COLO829 (cell line): ENCODE measurements around the gene TRERF1.

Experiments used
- DNase-seq: peaks from one replicate; pipeline ENCODE4 v3.0.0; 2012; ENCODE audit warnings: low spot score

Gene TRERF1

GRCh38 chr6:42251500-42251899, 200.2 kb downstream of the TRERF1 start:
- no peak for DNase-seq

GRCh38 chr6:42250274-42250931, 201.3 kb downstream of the TRERF1 start:
- no peak for DNase-seq

- no peak for DNase-seq
Measured at GRCh38 chr6:42249279-42249678, 202.4 kb downstream of the TRERF1 start.

GRCh38 chr6:42243046-42243445, 208.7 kb downstream of the TRERF1 start:
- no peak for DNase-seq

- DNase-seq = no peak
Measured at GRCh38 chr6:42241915-42242314, 209.8 kb downstream of the TRERF1 start.

- DNase-seq = no peak
Measured at GRCh38 chr6:42239736-42240375, 211.9 kb downstream of the TRERF1 start.

GRCh38 chr6:42239333-42239732, 212.4 kb downstream of the TRERF1 start:
- DNase-seq = no peak

GRCh38 chr6:42237857-42238256, 213.9 kb downstream of the TRERF1 start:
- DNase-seq = no peak

- no peak for DNase-seq
Measured at GRCh38 chr6:42236682-42237473, 214.8 kb downstream of the TRERF1 start.

- DNase-seq = no peak
Measured at GRCh38 chr6:42236030-42236429, 215.7 kb downstream of the TRERF1 start.

GRCh38 chr6:42232035-42232434, 219.7 kb downstream of the TRERF1 start:
- no peak for DNase-seq

- DNase-seq = peak; percentile 40
Measured at GRCh38 chr6:42230345-42231321, 221.1 kb downstream of the TRERF1 start.

GRCh38 chr6:42229506-42230119, 222.1 kb downstream of the TRERF1 start:
- no peak for DNase-seq

- DNase-seq = no peak
Measured at GRCh38 chr6:42228305-42228704, 223.4 kb downstream of the TRERF1 start.

- DNase-seq = no peak
Measured at GRCh38 chr6:42227173-42227850, 224.4 kb downstream of the TRERF1 start.

- peak; percentile 30 for DNase-seq
Measured at GRCh38 chr6:42226645-42227143, 225.0 kb downstream of the TRERF1 start.

- no peak for DNase-seq
Measured at GRCh38 chr6:42226161-42226611, 225.5 kb downstream of the TRERF1 start.

- DNase-seq = no peak
Measured at GRCh38 chr6:42225419-42225818, 226.3 kb downstream of the TRERF1 start.

GRCh38 chr6:42225029-42225339, 226.7 kb downstream of the TRERF1 start:
- DNase-seq = no peak

GRCh38 chr6:42224222-42225028, 227.3 kb downstream of the TRERF1 start:
- DNase-seq = no peak
